Endothelial cell (in vitro differentiated cells): ENCODE data around the gene SLC39A7. TPM values are rescaled to one million over a fixed set of nuclear protein-coding genes. Genes with fewer than 3 reads are reported as not detected.

Source experiments
- DNase-seq: peaks from one replicate; pipeline ENCODE4 v3.0.0; 2021; ENCODE audit warnings: low spot score
- H3K27ac Mint-ChIP-seq: one replicate; pipeline ENCODE4 v1.8.0; 2021; ENCODE audit warnings: mixed read lengths, inconsistent platforms; ENCODE audit not compliant: unreplicated experiment
- H3K27me3 Mint-ChIP-seq: one replicate; pipeline ENCODE4 v1.8.0; 2021; ENCODE audit warnings: mild to moderate bottlenecking, moderate library complexity, mixed read lengths, inconsistent platforms; ENCODE audit not compliant: unreplicated experiment
- H3K36me3 Mint-ChIP-seq: one replicate; pipeline ENCODE4 v1.8.0; 2021; ENCODE audit warnings: mild to moderate bottlenecking, low read depth, mixed read lengths, inconsistent platforms; ENCODE audit not compliant: unreplicated experiment
- H3K4me1 Mint-ChIP-seq: one replicate; pipeline ENCODE4 v1.8.0; 2021; ENCODE audit warnings: mild to moderate bottlenecking, mixed read lengths, inconsistent platforms; ENCODE audit not compliant: unreplicated experiment
- H3K4me3 Mint-ChIP-seq: one replicate; pipeline ENCODE4 v1.8.0; 2021; ENCODE audit warnings: mild to moderate bottlenecking, mixed read lengths, inconsistent platforms; ENCODE audit not compliant: unreplicated experiment
- H3K9me3 Mint-ChIP-seq: one replicate; pipeline ENCODE4 v1.8.0; 2021; ENCODE audit warnings: mixed read lengths, inconsistent platforms; ENCODE audit not compliant: unreplicated experiment
- total RNA-seq: library from RNA; stranded (reverse); fragmentation: NEBNext Ultra II Directional; extraction: Animal tissue kit (Norgen Biotek cat#: 25700); gene quantifications from one replicate; pipeline ENCODE4 v1.2.1, GENCODE V29; 2021; ENCODE audit not compliant: unreplicated experiment
- TF ChIP-seq, protein P1 (sequence below): fragments of 200-600 bp; sonication (generic); IDR thresholded peaks from one replicate; pipeline ENCODE4 v1.5.0; 2021; ENCODE audit warnings: antibody characterized with exemption; ENCODE audit not compliant: unreplicated experiment

The SLC39A7 gene
- total RNA-seq, 1 donor from 2014 or later = 108 TPM

DNA sequence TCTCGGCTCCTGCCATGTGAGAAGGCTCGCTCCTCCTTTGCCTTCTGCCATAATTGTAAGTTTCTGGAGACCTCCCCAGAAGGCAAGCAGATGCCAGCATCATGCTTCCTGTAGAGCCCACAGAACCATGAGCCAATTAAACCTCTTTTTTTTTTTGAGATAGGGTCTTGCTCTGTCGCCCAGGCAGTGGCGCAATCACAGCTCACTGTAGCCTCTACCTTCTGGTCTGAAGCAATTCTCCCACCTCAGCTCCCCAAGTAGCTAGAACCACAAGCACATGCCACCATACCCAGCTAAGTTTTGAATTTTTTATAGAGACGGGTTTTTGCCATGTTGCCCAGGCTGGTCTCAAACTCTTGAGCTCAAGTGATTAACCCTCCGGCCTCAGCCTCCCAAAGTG lies 36.2 kb downstream of the SLC39A7 start:
- H3K36me3 Mint-ChIP-seq = no peaks in the 10 kb centered on the region
- H3K27ac Mint-ChIP-seq = no peak overlapping the region
- TF ChIP-seq, protein P1, sequence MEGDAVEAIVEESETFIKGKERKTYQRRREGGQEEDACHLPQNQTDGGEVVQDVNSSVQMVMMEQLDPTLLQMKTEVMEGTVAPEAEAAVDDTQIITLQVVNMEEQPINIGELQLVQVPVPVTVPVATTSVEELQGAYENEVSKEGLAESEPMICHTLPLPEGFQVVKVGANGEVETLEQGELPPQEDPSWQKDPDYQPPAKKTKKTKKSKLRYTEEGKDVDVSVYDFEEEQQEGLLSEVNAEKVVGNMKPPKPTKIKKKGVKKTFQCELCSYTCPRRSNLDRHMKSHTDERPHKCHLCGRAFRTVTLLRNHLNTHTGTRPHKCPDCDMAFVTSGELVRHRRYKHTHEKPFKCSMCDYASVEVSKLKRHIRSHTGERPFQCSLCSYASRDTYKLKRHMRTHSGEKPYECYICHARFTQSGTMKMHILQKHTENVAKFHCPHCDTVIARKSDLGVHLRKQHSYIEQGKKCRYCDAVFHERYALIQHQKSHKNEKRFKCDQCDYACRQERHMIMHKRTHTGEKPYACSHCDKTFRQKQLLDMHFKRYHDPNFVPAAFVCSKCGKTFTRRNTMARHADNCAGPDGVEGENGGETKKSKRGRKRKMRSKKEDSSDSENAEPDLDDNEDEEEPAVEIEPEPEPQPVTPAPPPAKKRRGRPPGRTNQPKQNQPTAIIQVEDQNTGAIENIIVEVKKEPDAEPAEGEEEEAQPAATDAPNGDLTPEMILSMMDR = no peak
- no peaks in the 10 kb centered on the region for H3K9me3 Mint-ChIP-seq
- DNase-seq = no peak
- H3K27me3 Mint-ChIP-seq = peaks cover 8% of the 10 kb centered on the region
- H3K4me3 Mint-ChIP-seq = no peak overlapping the region
- H3K4me1 Mint-ChIP-seq = peaks cover 4% of the 10 kb centered on the region

DNA sequence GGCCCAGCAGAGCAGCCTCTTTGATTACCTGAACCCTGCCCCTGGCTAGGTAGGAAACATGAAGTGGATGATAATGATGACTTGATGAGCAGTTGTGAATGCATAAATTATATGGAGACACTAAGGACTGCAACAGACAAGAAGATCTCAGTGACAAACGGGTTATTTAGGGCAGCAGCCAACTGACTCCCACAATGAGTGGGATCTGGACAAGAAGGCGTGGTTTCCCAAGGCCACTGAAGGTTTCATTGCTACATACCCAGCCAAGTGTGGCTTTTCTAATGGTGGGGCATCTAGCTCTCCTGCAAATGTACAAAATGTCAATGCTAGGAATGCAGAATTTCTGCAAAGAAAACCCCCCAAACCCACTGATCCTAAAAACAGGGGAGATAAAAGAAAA lies 37.1 kb downstream of the SLC39A7 start:
- TF ChIP-seq, protein P1 = no peak
- H3K4me1 Mint-ChIP-seq = peaks cover 4% of the 10 kb centered on the region
- no peaks in the 10 kb centered on the region for H3K9me3 Mint-ChIP-seq
- DNase-seq = no peak
- H3K27ac Mint-ChIP-seq = no peak overlapping the region
- H3K36me3 Mint-ChIP-seq = no peaks in the 10 kb centered on the region
- H3K27me3 Mint-ChIP-seq = peaks cover 8% of the 10 kb centered on the region
- H3K4me3 Mint-ChIP-seq = no peak overlapping the region

DNA sequence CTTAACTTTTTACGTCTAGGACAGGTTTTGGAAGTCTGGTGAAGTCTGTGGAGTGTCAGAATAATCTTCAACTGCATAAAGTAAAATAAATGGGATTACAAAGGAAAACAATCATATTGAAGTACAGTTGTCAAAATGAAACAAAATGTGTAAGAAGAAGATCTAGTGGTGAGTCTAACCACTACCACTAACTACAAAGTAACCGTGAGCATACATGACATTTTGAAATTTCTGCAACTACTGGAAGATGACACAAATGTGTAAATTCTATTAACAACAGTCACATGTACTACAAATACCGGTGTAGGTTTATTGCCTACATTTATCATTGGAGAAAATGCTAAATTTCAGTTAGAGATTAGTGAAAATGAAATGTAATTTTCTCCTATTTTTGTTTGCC lies 41.3 kb downstream of the SLC39A7 start:
- no peak overlapping the region for H3K4me3 Mint-ChIP-seq
- H3K9me3 Mint-ChIP-seq = no peaks in the 10 kb centered on the region
- TF ChIP-seq, protein P1 = no peak
- no peak overlapping the region for H3K27ac Mint-ChIP-seq
- H3K36me3 Mint-ChIP-seq = no peaks in the 10 kb centered on the region
- H3K4me1 Mint-ChIP-seq = peaks cover 4% of the 10 kb centered on the region
- peaks cover 5% of the 10 kb centered on the region for H3K27me3 Mint-ChIP-seq
- no peak for DNase-seq

DNA sequence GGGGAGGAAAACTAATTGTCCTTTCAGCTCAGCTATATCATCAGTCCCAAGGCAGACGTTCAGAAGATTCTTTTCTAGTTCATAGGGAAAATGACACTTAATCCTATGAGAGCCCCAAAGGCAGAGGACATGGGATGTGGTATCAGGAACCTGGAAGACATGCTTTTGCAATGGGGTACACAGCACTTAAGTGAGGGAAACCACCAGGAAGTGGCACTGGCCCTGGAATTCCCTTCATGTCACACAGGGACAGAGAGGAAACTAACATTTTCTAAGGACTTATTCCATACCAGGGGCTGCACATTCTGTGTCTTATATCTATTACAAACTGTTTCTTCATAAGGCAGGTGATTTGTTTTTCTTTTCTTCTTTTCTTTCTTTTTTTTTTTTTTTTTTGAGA lies 42.8 kb downstream of the SLC39A7 start:
- no peak overlapping the region for H3K27ac Mint-ChIP-seq
- H3K4me1 Mint-ChIP-seq = peaks cover 8% of the 10 kb centered on the region
- no peak for DNase-seq
- TF ChIP-seq, protein P1 = no peak
- no peaks in the 10 kb centered on the region for H3K9me3 Mint-ChIP-seq
- no peak overlapping the region for H3K4me3 Mint-ChIP-seq
- no peaks in the 10 kb centered on the region for H3K36me3 Mint-ChIP-seq
- H3K27me3 Mint-ChIP-seq = peaks cover 5% of the 10 kb centered on the region

DNA sequence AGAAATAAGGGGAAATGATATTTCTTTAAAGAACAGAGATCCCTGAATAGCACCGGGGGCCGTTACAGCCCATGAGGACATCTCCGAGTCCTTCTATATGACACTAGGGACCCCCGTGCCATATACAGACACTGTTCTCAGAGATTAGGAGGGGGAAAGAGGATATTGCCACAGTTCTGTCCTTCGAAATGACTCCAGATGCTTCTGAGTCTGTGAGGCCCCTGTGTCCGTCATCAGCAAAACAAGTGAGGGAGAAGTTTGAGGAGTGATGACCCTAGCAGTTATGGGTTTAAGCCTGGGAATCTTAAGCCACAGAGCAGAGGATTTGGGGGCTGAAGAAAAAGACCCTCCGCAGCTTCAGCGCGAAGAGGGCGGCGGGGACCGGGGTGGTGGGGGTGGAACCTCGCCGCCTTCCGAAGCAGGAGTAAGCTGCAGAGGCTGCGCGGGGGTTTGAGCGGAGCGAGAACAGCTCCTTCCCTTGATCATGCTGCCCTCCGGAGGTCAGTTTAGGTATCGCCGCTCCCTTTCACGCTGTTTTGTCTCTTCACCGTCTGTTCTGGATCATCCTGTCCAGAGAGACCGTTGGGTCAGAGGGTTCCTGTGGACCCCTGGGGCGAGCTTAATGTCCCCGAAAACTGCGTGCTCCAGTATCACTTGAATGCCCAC lies 47.4 kb downstream of the SLC39A7 start:
- Mint-ChIP-seq H3K27me3 (peaks cover 4% of the 10 kb centered on the region), H3K4me3 (peak overlapping the region; percentile 86), H3K9me3 (no peaks in the 10 kb centered on the region), H3K4me1 (peaks cover 24% of the 10 kb centered on the region), H3K36me3 (peaks cover 13% of the 10 kb centered on the region), H3K27ac (peak overlapping the region; percentile 57)
- peak; percentile 92 for DNase-seq
- TF ChIP-seq, protein P1 = peak; percentile 80
